Gastrocnemius medialis (tissue), 4 donors: ENCODE measurements around the gene KRTAP5-4. TPM values are rescaled to one million over a fixed set of nuclear protein-coding genes. Genes with fewer than 3 reads are reported as not detected.
"Not testable (repeated sequence)": the region's sequence is repeated elsewhere in the genome, so short reads cannot be mapped to it uniquely, and the experiment has no call there.

Source experiments
- ATAC-seq, 2 donors: fragments of 150-250 bp; one replicate each; pipeline ENCODE4 v1.9.1; 2016
- DNase-seq, 2 donors: peaks; one replicate each; pipeline ENCODE4 v3.0.0-alpha.2; 2019
- H3K27ac ChIP-seq, 4 donors: fragments of 200-600 bp; sonication (generic); 1 replicate in 1 of 4; 2 replicates in 3 of 4; pipeline ENCODE4 v1.5.1; 2016 to 2018; ENCODE audit warnings: mild to moderate bottlenecking in 2 of 4, moderate library complexity in 1 of 4
- H3K27me3 ChIP-seq, 3 donors: fragments of 200-600 bp; sonication (generic) in 2 of 3; 1 replicate in 1 of 3; 2 replicates in 2 of 3; pipeline versions ENCODE4 v1.5.1 to v1.6.0; 2016 to 2019; ENCODE audit warnings: mild to moderate bottlenecking in 1 of 3, moderate library complexity in 1 of 3
- H3K36me3 ChIP-seq, 2 donors: fragments of 200-600 bp; sonication (generic) in 1 of 2; one replicate each; pipeline ENCODE4 v1.5.1; 2017 to 2018
- H3K4me1 ChIP-seq, 2 donors: fragments of 200-600 bp; sonication (generic) in 1 of 2; one replicate each; pipeline ENCODE4 v1.5.1; 2016 to 2017; ENCODE audit warnings: mild to moderate bottlenecking in 2 of 2
- H3K4me3 ChIP-seq, 4 donors: fragments of 200-600 bp; sonication (generic) in 3 of 4; 1 replicate in 1 of 4; 2 replicates in 3 of 4; pipeline ENCODE4 v1.5.1; 2016 to 2019; ENCODE audit warnings: mild to moderate bottlenecking in 2 of 4
- H3K9me3 ChIP-seq, 3 donors: fragments of 200-600 bp; sonication (generic) in 2 of 3; 1 replicate in 1 of 3; 2 replicates in 2 of 3; pipeline ENCODE4 v1.5.1; 2016 to 2019
- POLR2A ChIP-seq, 2 donors: fragments of 450-650 bp; IDR thresholded peaks; one replicate each; pipeline ENCODE4 v1.6.1; 2017; ENCODE audit warnings: antibody characterized with exemption in 2 of 2, mild to moderate bottlenecking in 2 of 2, moderate library complexity in 2 of 2
- in situ Hi-C, 4 donors: fragments of 200-750 bp; cut with MboI; loops; one replicate each; pipeline versions ENCODE4 v1.15.0 to v1.8.0; 2017; ENCODE audit warnings: low sequenced_read_pairs in 4 of 4
- intact Hi-C: fragments of 100-400 bp; cut with DNase I; formaldehyde crosslinking; loops from one replicate; pipeline ENCODE4 v1.15.1; 2023; ENCODE audit warnings: low total_unique reads
- total RNA-seq, 4 donors: library from RNA; depleted of rRNA; stranded (reverse); fragments of >200 nt; gene quantifications; one replicate each; pipeline versions ENCODE4 v1.1.0 to v1.2.3, GENCODE V29; 2016
- TF ChIP-seq, protein P1 (sequence below), 5 experiments: fragments of 450-650 bp in 3 of 5; fragments of 200-600 bp in 2 of 5; sonication (generic) in 2 of 5; IDR thresholded peaks in 4 of 5; conservative IDR thresholded peaks in 1 of 5; 1 replicate in 4 of 5; 2 replicates in 1 of 5; pipeline ENCODE4 v1.5.1; 2016 to 2019; ENCODE audit warnings: antibody characterized with exemption in 5 of 5, mild to moderate bottlenecking in 3 of 5, moderate library complexity in 3 of 5

KRTAP5-4 gene
- total RNA-seq, 4 donors from 2014 or later = not detected

DNA sequence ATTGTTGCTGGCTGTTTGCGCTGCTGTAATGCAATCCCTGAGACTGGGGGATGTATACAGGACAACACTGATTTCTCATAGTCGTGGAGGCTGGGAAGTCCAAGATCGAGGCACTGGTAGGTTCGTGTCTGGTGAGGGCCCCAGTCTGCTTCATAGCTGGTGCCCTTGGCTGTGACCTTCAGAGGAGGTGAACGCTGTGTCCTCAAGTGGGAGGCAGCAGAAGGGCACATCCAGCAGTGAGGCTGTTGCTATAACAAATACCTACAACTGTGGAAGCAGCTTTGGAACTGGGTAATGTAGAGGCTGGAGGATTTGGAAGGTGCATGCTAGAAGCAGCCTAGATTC lies 29.0 kb upstream of the KRTAP5-4 start:
- no peaks in the 10 kb centered on the region for H3K27me3 ChIP-seq
- H3K36me3 ChIP-seq = no peaks in the 10 kb centered on the region
- intact Hi-C loops = loop anchor here (5.0 kb wide), 1 partner anchor 41 kb away; no protein-coding TSS in a partner anchor
- DNase-seq (no peak), ATAC-seq (no peak)
- H3K27ac ChIP-seq = no peak overlapping the region
- H3K4me1 ChIP-seq = no peaks in the 10 kb centered on the region
- H3K9me3 ChIP-seq = no peaks in the 10 kb centered on the region
- H3K4me3 ChIP-seq = no peak overlapping the region
- in situ Hi-C loops = loop anchor here in 1 of 4 donors (25.0 kb wide), 1 partner anchor 511 kb away; the partner anchor contains the start of genes INS and TH
- no peak for TF ChIP-seq POLR2A (IDR thresholded peaks at IDR 0.05)
- TF ChIP-seq, protein P1, sequence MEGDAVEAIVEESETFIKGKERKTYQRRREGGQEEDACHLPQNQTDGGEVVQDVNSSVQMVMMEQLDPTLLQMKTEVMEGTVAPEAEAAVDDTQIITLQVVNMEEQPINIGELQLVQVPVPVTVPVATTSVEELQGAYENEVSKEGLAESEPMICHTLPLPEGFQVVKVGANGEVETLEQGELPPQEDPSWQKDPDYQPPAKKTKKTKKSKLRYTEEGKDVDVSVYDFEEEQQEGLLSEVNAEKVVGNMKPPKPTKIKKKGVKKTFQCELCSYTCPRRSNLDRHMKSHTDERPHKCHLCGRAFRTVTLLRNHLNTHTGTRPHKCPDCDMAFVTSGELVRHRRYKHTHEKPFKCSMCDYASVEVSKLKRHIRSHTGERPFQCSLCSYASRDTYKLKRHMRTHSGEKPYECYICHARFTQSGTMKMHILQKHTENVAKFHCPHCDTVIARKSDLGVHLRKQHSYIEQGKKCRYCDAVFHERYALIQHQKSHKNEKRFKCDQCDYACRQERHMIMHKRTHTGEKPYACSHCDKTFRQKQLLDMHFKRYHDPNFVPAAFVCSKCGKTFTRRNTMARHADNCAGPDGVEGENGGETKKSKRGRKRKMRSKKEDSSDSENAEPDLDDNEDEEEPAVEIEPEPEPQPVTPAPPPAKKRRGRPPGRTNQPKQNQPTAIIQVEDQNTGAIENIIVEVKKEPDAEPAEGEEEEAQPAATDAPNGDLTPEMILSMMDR (IDR thresholded peaks at IDR 0.05 in 4 of 5, conservative IDR thresholded peaks at IDR 0.05 in 1 of 5) = no peak

DNA sequence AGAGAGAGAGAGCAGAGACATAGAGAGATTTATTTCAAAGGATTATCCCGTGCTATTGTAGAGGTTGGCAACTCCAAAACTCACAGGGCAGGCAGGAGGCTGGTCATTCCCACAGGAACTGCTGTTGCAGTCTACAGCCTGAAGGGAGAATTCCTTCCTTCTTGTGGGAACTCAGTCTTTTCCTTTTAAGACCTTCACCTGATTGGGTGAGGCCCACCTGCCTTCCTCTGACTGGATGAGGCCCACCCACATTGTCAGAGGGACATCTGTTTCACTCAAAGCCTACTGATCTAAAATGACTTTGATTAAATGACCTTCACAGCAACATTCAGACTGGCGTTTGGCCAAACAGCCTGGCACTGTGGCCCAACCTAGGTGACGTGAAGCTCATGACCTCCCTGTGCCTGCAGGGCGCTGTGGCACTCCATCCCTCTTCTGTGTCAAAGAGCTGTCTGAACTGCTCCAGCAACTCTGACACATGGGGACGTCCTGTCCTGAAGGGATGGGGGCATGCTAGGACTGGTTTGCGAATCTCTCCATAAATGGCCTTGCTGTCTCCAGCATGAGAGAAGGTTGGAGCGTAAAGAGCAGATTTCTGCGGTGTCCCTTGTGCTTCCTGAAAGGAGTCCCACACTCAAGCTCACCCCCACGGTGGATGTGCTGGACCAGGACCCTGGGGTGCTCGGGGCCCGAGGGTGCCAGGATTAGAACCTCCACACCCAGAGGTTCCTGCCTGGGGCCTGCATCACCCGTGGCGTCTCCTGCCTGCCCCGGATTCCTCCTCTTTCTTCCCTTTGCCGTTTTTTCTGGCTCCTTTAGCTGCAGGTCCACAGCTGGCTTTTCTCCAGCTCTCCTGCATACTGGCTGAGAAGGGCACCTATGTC lies 28.3 kb upstream of the KRTAP5-4 start:
- intact Hi-C loops = loop anchor here (5.0 kb wide), 1 partner anchor 42 kb away; no protein-coding TSS in a partner anchor
- H3K4me1 ChIP-seq = no peaks in the 10 kb centered on the region
- no peak overlapping the region for H3K4me3 ChIP-seq
- no peak for DNase-seq
- ATAC-seq = no peak
- H3K27me3 ChIP-seq = no peaks in the 10 kb centered on the region
- H3K27ac ChIP-seq = no peak overlapping the region
- H3K9me3 ChIP-seq = no peaks in the 10 kb centered on the region
- TF ChIP-seq POLR2A (IDR thresholded peaks at IDR 0.05) = no peak
- TF ChIP-seq, protein P1 (IDR thresholded peaks at IDR 0.05 in 4 of 5, conservative IDR thresholded peaks at IDR 0.05 in 1 of 5) = no peak
- in situ Hi-C loops = loop anchor here in 1 of 4 donors (25.0 kb wide), 1 partner anchor 512 kb away; the partner anchor contains the start of genes INS and TH
- no peaks in the 10 kb centered on the region for H3K36me3 ChIP-seq

DNA sequence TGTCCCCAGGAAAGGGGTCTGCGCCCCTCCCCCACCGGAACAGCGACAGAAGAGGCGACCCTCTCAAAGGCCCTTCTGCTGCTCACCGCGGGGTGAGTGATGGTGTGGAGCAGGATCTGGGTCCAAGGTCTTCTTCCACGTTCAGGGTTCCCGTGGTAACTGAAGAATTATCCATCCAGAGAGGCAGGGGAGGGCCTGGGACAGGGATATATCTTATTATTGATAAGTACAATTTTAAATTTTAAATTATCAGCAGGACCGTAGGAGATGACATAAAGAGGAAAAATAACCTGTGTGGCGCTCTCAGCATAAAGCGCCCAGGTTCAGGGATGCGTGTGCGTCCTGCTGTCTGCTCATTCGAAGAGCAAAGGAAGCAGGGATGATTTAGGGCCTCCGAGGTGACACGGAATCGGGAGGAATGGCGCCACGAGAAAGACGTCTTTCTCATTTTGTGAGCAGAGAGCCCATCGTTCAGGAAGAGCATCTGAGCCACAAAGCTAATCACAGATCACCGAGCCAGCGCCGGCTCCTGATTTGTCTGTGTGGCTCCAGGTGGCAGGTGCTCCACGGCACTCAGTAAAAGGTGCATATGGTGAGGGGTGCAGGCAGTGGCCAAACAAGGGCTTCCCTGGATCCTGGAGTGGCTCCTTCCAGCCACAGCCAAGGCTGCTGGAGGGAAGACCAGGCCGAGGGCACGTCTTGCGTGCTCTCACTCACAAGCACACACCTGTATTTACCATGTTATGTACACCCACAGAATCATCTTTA lies 26.9 kb upstream of the KRTAP5-4 start:
- H3K9me3 ChIP-seq = no peaks in the 10 kb centered on the region
- DNase-seq (no peak), ATAC-seq (no peak)
- H3K36me3 ChIP-seq = no peaks in the 10 kb centered on the region
- in situ Hi-C loops (no loop called here), intact Hi-C loops (no loop called here)
- no peak overlapping the region for H3K4me3 ChIP-seq
- no peaks in the 10 kb centered on the region for H3K27me3 ChIP-seq
- no peak overlapping the region for H3K27ac ChIP-seq
- H3K4me1 ChIP-seq = no peaks in the 10 kb centered on the region
- no peak for TF ChIP-seq POLR2A (IDR thresholded peaks at IDR 0.05)
- TF ChIP-seq, protein P1 (IDR thresholded peaks at IDR 0.05 in 4 of 5, conservative IDR thresholded peaks at IDR 0.05 in 1 of 5) = no peak

DNA sequence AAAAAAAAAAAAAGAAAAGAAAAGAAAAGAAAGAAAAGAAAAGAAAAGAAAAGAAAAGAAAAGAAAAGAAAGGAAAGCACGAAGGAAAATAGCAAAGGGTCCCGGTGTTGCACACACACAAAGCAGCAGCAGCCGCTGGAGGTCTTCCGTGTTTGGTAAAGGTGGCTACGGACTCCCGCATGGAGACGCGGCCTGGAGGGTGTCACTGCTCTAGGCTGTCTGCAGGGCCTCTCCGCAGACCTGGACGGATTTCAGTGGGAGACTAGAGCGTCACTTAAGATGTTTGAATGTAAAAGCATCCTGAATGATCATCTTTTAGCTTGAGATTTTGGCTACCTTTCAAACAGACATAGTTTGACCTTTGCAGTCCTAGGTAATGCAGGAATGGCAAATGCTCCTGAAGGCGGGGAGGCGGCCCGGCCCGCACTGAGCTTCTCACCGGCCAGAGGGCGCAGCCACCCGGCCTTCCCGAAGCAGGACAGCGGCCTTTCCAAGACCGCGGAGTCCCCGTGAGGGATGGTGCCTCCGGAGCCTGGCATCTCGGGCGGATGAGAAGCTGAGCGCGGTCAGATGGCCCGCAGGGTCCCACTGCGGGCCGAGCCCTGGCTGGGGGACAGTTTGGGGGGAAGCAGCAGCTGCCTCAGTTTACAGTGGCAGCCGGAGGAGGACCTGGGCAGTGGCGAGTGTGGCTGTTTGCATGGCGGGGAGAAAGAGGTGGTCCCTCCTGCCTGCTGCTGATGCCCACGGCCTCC lies 26.1 kb upstream of the KRTAP5-4 start:
- no peak for ATAC-seq
- TF ChIP-seq, protein P1 (IDR thresholded peaks at IDR 0.05 in 4 of 5, conservative IDR thresholded peaks at IDR 0.05 in 1 of 5) = no peak
- TF ChIP-seq POLR2A (IDR thresholded peaks at IDR 0.05) = no peak
- in situ Hi-C loops (no loop called here), intact Hi-C loops (no loop called here)
- no peak for DNase-seq
- Histone ChIP-seq H3K27ac (no peak overlapping the region), H3K4me1 (no peaks in the 10 kb centered on the region), H3K9me3 (no peaks in the 10 kb centered on the region), H3K36me3 (no peaks in the 10 kb centered on the region), H3K4me3 (no peak overlapping the region), H3K27me3 (no peaks in the 10 kb centered on the region)

DNA sequence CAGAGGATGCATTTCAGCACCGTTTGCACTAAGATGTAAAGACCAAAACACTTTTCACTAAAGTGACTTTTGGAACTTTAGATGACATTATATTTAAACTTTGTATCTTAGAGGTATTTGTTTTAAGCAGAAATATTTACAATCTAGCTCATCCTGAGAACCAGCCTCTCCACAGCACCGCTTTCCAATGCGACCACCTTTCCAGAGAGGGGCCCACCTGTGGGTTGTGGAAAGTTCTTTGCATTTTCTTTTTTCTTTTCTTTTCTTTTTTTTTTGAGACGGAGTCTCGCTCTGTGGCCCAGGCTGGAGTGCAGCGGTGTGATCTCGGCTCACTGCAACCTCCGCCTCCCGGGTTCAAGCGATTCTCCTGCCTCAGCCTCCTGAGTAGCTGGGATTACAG lies 24.6 kb upstream of the KRTAP5-4 start:
- H3K4me1 ChIP-seq, H3K4me3 ChIP-seq, H3K9me3 ChIP-seq, H3K27me3 ChIP-seq, intact Hi-C loops, H3K36me3 ChIP-seq, H3K27ac ChIP-seq, ATAC-seq, in situ Hi-C loops, DNase-seq: not testable (repeated sequence)
